ENCODE measurements around the gene FANK1.

DNA sequence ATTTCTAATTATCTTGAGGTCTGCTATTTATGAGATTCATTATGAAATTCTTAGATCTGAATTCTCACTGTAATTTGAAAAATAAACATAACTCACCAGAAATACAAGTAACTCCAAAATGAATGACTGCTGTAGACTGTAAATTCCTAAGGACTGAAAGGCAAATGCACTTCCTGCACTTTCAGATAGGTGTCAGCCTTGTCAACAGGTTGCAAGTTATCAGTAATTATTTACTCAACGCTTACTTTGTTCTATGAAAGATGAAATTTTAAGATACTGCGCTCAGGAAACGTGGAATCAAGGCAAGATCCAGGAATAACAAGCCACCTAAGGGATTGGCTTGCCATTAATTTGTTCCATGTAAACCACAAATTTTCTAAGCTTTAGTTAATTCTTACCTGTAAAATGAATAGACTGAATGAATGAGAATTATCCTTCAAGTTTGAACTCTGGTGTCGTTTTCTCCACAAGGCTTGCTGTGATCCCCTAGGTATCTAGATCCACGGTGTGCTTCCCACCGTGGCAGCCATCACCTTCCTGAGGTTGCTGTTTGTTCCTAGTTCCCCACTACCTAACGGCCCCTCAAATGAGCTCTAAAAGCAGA lies 27.9 kb upstream of the FANK1 start:
- TF ChIP-seq, protein P1, sequence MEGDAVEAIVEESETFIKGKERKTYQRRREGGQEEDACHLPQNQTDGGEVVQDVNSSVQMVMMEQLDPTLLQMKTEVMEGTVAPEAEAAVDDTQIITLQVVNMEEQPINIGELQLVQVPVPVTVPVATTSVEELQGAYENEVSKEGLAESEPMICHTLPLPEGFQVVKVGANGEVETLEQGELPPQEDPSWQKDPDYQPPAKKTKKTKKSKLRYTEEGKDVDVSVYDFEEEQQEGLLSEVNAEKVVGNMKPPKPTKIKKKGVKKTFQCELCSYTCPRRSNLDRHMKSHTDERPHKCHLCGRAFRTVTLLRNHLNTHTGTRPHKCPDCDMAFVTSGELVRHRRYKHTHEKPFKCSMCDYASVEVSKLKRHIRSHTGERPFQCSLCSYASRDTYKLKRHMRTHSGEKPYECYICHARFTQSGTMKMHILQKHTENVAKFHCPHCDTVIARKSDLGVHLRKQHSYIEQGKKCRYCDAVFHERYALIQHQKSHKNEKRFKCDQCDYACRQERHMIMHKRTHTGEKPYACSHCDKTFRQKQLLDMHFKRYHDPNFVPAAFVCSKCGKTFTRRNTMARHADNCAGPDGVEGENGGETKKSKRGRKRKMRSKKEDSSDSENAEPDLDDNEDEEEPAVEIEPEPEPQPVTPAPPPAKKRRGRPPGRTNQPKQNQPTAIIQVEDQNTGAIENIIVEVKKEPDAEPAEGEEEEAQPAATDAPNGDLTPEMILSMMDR (IDR thresholded peaks at IDR 0.05; ENCODE audit: poor library complexity, severe bottlenecking) = peak; percentile 76
- TF ChIP-seq EZH2 (IDR thresholded peaks at IDR 0.05; ENCODE audit: borderline replicate concordance, insufficient read depth, low read length, poor library complexity, severe bottlenecking) (no peak), EP300 (conservative IDR thresholded peaks at IDR 0.05; ENCODE audit: poor library complexity, severe bottlenecking) (no peak), POLR2AphosphoS5 (IDR thresholded peaks at IDR 0.05) (no peak), RAD21 (conservative IDR thresholded peaks at IDR 0.05) (peak; percentile 77), MXI1 (conservative IDR thresholded peaks at IDR 0.05; ENCODE audit: poor library complexity, severe bottlenecking) (no peak)

Data from neural cell (in vitro differentiated cells).